ENCODE data around the gene OPN1MW3.
"Not testable (repeated sequence)": the region's sequence is repeated elsewhere in the genome, so short reads cannot be mapped to it uniquely, and the experiment has no call there.

OPN1MW3 gene

GRCh38 chrX:154296731-154297130 lies 39.3 kb downstream of the OPN1MW3 start:
- no peak for DNase-seq

DNA sequence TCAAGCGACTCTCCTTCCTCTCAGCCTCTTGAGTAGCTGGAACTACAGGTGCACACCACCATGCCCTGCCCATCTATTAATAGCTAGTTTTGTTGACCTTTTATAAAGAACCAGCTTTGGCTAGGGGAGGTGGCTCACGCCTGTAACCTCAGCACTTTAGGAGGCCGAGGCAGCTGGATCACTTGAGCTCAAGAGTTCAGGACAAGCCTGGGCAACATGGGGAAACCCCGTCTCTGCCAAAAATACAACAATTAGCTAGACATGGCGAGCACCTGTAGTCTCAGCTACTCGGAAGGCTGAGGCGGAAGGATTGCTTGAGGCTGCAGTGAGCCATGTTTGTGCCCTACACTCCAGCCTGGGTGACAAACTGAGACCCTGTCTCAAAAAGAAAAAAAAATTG lies 40.9 kb downstream of the OPN1MW3 start:
- DNase-seq, result no peak

DNA sequence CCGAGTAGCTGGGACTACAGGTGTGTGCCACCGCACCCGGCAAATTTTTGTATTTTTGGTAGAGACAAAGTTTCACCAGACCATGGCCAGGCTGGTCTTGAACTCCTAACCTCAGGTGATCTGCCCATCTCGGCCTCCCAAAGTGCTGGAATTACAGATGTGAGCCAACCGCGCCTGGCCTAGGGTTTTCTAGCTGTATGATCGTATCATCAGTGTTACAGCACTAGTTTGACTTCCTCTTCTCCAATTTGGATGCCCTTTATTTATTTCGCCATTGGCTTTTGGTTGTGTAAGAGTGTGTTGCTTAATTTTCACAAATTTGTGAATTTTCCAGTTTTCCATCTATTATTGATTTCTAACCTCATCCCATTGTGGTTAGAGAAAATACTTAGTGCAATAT lies 43.4 kb downstream of the OPN1MW3 start:
- DNase-seq, result no peak

DNA sequence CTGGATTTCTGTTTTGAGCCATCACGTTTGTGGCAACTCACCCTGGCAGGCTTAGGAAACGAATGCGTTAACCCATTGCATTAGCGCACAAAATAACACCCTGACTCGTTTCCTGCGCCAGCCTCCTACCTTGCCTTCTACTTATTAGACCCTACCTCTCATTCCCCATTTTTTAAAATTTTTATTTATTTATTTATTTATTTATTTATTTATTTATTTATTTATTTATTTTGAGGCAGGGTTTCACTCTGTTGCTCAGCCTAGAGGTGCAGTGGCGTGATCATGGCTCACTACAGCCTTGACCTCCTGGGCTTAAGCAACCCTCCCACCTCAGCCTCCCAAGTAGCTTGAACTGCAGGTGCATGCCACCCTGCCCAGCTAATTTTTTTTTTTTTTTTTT lies 45.6 kb downstream of the OPN1MW3 start:
- DNase-seq, result not testable (repeated sequence)

DNA sequence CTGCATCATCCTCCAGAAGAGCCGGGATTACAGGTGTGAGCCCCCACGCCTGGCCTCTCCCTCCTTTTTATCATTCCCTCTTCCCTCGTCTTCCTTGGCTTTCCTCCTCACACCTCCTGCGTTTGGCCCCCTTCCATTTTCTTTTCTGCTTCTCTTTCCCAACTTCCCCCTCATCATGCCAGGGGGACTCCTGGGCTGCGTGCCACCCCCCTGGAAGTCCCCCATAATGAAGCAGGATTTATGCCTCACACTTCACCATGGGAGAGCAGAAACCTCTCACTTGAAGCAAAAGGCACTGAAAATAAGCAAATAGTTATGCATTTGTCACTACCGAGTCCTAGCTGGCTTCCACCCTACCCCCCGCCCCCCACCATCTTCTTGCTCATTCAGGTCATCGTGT lies 46.1 kb downstream of the OPN1MW3 start:
- no peak for DNase-seq

DNA sequence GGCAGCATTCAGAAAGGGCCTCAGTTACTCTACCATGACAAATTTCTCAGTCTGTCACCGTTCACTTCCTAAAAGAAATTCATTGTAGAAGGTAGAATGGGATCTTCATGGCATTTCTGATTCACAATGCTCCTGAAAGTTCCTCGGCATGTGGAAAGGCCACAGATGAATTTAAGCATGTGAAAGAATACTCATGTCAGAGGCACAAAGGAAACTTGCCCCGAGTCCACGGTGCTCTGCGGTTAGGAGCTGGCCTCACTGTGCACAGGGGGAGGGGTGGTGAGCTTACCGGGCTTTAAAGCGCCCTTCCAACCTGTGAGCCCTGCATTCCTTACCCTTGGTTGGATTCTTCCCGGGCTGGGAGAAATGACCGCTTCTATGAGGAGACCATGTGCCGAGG lies 47.5 kb downstream of the OPN1MW3 start:
- DNase-seq, result no peak

GRCh38 chrX:154305541-154306205 lies 48.3 kb downstream of the OPN1MW3 start:
- DNase-seq, result no peak

DNA sequence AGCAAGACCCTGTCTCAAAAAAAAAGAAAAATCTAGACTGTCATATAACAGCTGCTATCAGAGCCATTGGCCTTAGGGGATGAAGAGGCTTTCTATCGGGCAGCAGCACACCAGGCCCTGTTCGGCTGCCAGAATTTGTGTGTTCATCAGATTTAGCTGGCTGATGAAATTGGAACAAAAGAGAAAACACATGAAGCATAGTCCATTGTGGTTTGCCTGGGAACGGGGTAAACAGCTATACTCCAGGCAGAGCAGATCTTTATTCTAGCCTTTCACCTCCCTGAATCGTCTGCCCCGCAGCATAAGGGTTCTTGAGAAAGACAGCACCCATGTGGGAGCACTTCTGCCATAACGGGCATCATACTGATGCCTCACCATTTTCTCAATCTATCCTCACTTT lies 49.8 kb downstream of the OPN1MW3 start:
- no peak for DNase-seq

GRCh38 chrX:154308108-154308946 lies 50.9 kb downstream of the OPN1MW3 start:
- peak; percentile 43 to 79 (median 63) for DNase-seq

- no peak for DNase-seq
Observed at GRCh38 chrX:154309041-154309775, 51.8 kb downstream of the OPN1MW3 start.

GRCh38 chrX:154310616-154311536 lies 53.5 kb downstream of the OPN1MW3 start:
- DNase-seq, result no peak

GRCh38 chrX:154312116-154312515 lies 54.7 kb downstream of the OPN1MW3 start:
- DNase-seq, result no peak

- peak in 1 of 5 donors; percentile 60 for DNase-seq
Observed at GRCh38 chrX:154313147-154313546, 55.8 kb downstream of the OPN1MW3 start.

- DNase-seq, result no peak
Observed at GRCh38 chrX:154315416-154315815, 58.0 kb downstream of the OPN1MW3 start.

DNA sequence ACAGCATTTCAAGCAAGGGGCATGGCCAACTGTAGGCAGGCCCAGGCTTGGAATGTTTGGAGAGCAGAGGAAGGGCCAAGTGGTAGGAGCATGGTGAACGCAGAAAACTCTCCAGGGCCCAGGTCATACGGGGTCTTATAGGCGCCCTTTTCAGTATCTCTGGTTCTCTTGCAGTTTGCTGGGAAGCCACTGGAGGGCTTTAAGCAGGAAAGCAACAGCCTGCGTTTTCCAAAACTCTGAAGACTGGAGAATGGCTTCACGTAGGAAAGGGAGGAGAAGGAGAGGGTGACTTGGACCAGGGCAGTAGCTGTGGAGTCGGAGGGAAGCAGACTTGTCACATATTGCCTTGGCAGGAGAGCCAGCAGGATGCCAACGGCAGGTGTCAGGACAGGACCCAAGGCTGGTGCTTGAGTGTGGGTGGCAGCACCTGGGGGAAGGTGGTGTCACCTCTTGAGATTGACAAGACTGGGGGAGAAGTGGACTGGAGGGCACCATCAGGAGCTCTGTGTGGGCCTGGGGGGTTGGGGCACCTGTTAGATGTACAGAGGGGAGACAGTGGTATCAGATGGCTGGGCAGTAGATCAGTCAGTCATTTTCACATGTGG lies 60.1 kb downstream of the OPN1MW3 start:
- DNase-seq, result no peak

DNA sequence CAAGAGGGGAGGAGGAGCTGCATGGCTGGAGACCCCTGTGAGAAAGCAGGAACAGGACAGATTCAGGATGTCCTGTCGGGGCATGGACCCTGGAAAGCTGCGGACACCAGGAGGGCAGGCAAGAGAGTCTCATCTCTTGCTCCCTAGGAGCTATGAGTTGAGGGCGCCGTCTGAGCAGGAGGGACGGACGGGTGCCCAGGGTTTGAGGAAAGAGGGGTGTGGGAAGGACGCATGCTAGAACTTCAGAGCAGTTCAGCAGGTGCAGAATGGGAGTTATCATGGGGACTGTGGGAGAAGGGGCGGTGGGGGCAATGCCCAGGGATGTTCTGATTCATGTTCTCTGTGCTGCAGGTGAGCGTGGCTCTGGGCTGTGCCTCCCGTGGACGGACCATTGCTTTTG lies 63.0 kb downstream of the OPN1MW3 start:
- no peak for DNase-seq
